H9 (cell line): ENCODE results near the gene PRF1. TPM values are rescaled to one million over a fixed set of nuclear protein-coding genes. Genes with fewer than 3 reads are reported as not detected.

ENCODE experiments used
- DNase-seq: peaks from one replicate; pipeline ENCODE4 v3.0.0-alpha.2; 2017
- H2AFZ ChIP-seq: one replicate; pipeline ENCODE4 v1.6.1; 2013; ENCODE audit warnings: mild to moderate bottlenecking, low read length, control low read depth, moderate library complexity
- H2AK5ac ChIP-seq: 2 replicates; pipeline ENCODE4 v1.6.1; 2013; ENCODE audit warnings: low read length, control low read depth, mixed read lengths; ENCODE audit not compliant: insufficient read length
- H2BK120ac ChIP-seq: one replicate; pipeline ENCODE4 v1.6.1; 2013; ENCODE audit warnings: low read depth, mild to moderate bottlenecking, low read length, control low read depth, inconsistent platforms; ENCODE audit not compliant: poor library complexity, severe bottlenecking
- H2BK12ac ChIP-seq: 2 replicates; pipeline ENCODE4 v1.6.1; 2013; ENCODE audit warnings: low read length, control low read depth, mixed read lengths, low read depth; ENCODE audit not compliant: insufficient read length
- H2BK15ac ChIP-seq: 2 replicates; pipeline ENCODE4 v1.6.1; 2013; ENCODE audit warnings: low read depth, low read length, control low read depth
- H2BK20ac ChIP-seq: one replicate; pipeline ENCODE4 v1.6.1; 2013; ENCODE audit warnings: low read depth, mild to moderate bottlenecking, low read length, control low read depth, inconsistent platforms; ENCODE audit not compliant: poor library complexity, severe bottlenecking
- H2BK5ac ChIP-seq: 2 replicates; pipeline ENCODE4 v1.6.1; 2013; ENCODE audit warnings: low read length, control low read depth, mixed read lengths; ENCODE audit not compliant: insufficient read length
- H3K14ac ChIP-seq: 2 replicates; pipeline ENCODE4 v1.6.1; 2013; ENCODE audit warnings: low read length, control low read depth; ENCODE audit not compliant: insufficient read depth
- H3K18ac ChIP-seq: 2 replicates; pipeline ENCODE4 v1.6.1; 2013; ENCODE audit warnings: low read depth, mild to moderate bottlenecking, mixed read lengths, low read length, control low read depth; ENCODE audit not compliant: insufficient read length
- H3K23ac ChIP-seq: 2 replicates; pipeline ENCODE4 v1.6.1; 2013; ENCODE audit warnings: low read length, control low read depth, mixed read lengths, low read depth; ENCODE audit not compliant: insufficient read length
- H3K23me2 ChIP-seq: 2 replicates; pipeline ENCODE4 v1.6.1; 2013; ENCODE audit warnings: low read depth, mild to moderate bottlenecking, mixed read lengths, low read length, control low read depth; ENCODE audit not compliant: insufficient read length, poor library complexity, severe bottlenecking
- H3K27ac ChIP-seq: 2 replicates; pipeline ENCODE4 v1.5.1; 2013; ENCODE audit warnings: low read length, control low read depth, mixed read lengths, low read depth; ENCODE audit not compliant: insufficient read length
- H3K27me3 ChIP-seq: 2 replicates; pipeline ENCODE4 v1.6.1; 2013; ENCODE audit warnings: low read length, control low read depth, inconsistent platforms; ENCODE audit not compliant: insufficient read depth
- H3K4ac ChIP-seq: 2 replicates; pipeline ENCODE4 v1.6.1; 2013; ENCODE audit warnings: low read depth, mild to moderate bottlenecking, control low read depth, inconsistent platforms, low read length, moderate library complexity
- H3K4me1 ChIP-seq: 2 replicates; pipeline ENCODE4 v1.6.1; 2013; ENCODE audit warnings: low read length, control low read depth, inconsistent platforms; ENCODE audit not compliant: insufficient read depth
- H3K4me2 ChIP-seq: 2 replicates; pipeline ENCODE4 v1.6.1; 2013; ENCODE audit warnings: low read length, control low read depth, mixed read lengths; ENCODE audit not compliant: insufficient read length, insufficient read depth
- H3K56ac ChIP-seq: 2 replicates; pipeline ENCODE4 v1.6.1; 2013; ENCODE audit warnings: low read depth, mild to moderate bottlenecking, mixed read lengths, low read length, control low read depth; ENCODE audit not compliant: insufficient read length
- H3K79me1 ChIP-seq: 2 replicates; pipeline ENCODE4 v1.6.1; 2013; ENCODE audit warnings: low read depth, mild to moderate bottlenecking, moderate library complexity, low read length, control low read depth, inconsistent platforms; ENCODE audit not compliant: insufficient read depth, poor library complexity, severe bottlenecking
- H3K79me2 ChIP-seq: 2 replicates; pipeline ENCODE4 v1.6.1; 2013; ENCODE audit warnings: low read length, control low read depth, inconsistent platforms; ENCODE audit not compliant: insufficient read depth
- H3K9ac ChIP-seq: 2 replicates; pipeline ENCODE4 v1.6.1; 2013; ENCODE audit warnings: low read length, control low read depth, mixed read lengths; ENCODE audit not compliant: insufficient read length; ENCODE audit errors: extremely low read depth
- H3K9me3 ChIP-seq: one replicate; pipeline ENCODE4 v1.6.1; 2013; ENCODE audit warnings: low read depth, low read length, inconsistent platforms; ENCODE audit not compliant: control insufficient read depth
- H3T11ph ChIP-seq: one replicate; pipeline ENCODE4 v1.6.1; 2013; ENCODE audit warnings: mild to moderate bottlenecking, low read length, control low read depth, inconsistent platforms
- H4K20me1 ChIP-seq: one replicate; pipeline ENCODE4 v1.6.1; 2013; ENCODE audit not compliant: control insufficient read depth, insufficient read length, insufficient read depth
- H4K5ac ChIP-seq: 2 replicates; pipeline ENCODE4 v1.6.1; 2013; ENCODE audit warnings: low read depth, mild to moderate bottlenecking, mixed read lengths, low read length, control low read depth; ENCODE audit not compliant: insufficient read length
- H4K8ac ChIP-seq: replicated peaks from 2 replicates; pipeline ENCODE4 v1.6.1; 2013; ENCODE audit warnings: low read length, control low read depth, mixed read lengths, low read depth; ENCODE audit not compliant: insufficient read length
- H4K91ac ChIP-seq: 2 replicates; pipeline ENCODE4 v1.6.1; 2013; ENCODE audit warnings: low read depth, mild to moderate bottlenecking, moderate library complexity, mixed read lengths, low read length, control low read depth; ENCODE audit not compliant: insufficient read length
- H3K27ac Mint-ChIP-seq, 3 experiments: 2 replicates in 2 of 3; 3 replicates in 1 of 3; pipeline ENCODE4 v1.8.0; 2020 to 2021; ENCODE audit warnings: mixed read lengths in 3 of 3, mild to moderate bottlenecking in 1 of 3, moderate library complexity in 1 of 3
- H3K27me3 Mint-ChIP-seq: 2 replicates; pipeline ENCODE4 v1.8.0; 2021; ENCODE audit warnings: low read depth, mild to moderate bottlenecking, moderate library complexity, mixed read lengths
- H3K36me3 Mint-ChIP-seq, 3 experiments: 2 replicates in 2 of 3; 3 replicates in 1 of 3; pipeline ENCODE4 v1.8.0; 2020 to 2021; ENCODE audit warnings: low read depth in 3 of 3, mixed read lengths in 3 of 3; ENCODE audit not compliant: insufficient read depth in 1 of 3
- H3K4me1 Mint-ChIP-seq, 2 experiments: 2 replicates each; pipeline ENCODE4 v1.8.0; 2020; ENCODE audit warnings: mixed read lengths in 2 of 2
- H3K4me3 Mint-ChIP-seq, 2 experiments: 2 replicates in 1 of 2; 3 replicates in 1 of 2; pipeline ENCODE4 v1.8.0; 2020 to 2021; ENCODE audit warnings: mild to moderate bottlenecking in 2 of 2, mixed read lengths in 2 of 2, moderate library complexity in 1 of 2
- H3K9me3 Mint-ChIP-seq, 2 experiments: 2 replicates in 1 of 2; 3 replicates in 1 of 2; pipeline ENCODE4 v1.8.0; 2020; ENCODE audit warnings: mild to moderate bottlenecking in 2 of 2, mixed read lengths in 2 of 2, moderate library complexity in 1 of 2
- WGBS: extraction: QIAGEN DNeasy Blood & Tissue Kit; methylation state at CpG from one replicate; pipeline ENCODE4 v1.1.7; 2013; ENCODE audit warnings: missing lambda C conversion rate, low lambda C conversion rate, mixed read lengths; ENCODE audit not compliant: insufficient read length; ENCODE audit errors: extremely low coverage; 5-methylcytosine and 5-hydroxymethylcytosine counted together
- total RNA-seq: library from RNA; stranded (reverse); gene quantifications from 2 replicates; pipeline ENCODE4 v1.2.1, GENCODE V29; 2021
- TF ChIP-seq, protein P1 (sequence below): fragments of 200-600 bp; sonication (generic); conservative IDR thresholded peaks from 3 replicates; pipeline ENCODE4 v1.8.0; 2021; ENCODE audit warnings: antibody characterized with exemption, mild to moderate bottlenecking

PRF1 gene
- total RNA-seq, 1 experiment from 2014 or later, result not detected

- no peaks in the 10 kb centered on the region for H3K79me2 ChIP-seq
- H2BK15ac ChIP-seq, result no peak overlapping the region
- H2AFZ ChIP-seq, result no peak overlapping the region
- no peak overlapping the region for H3K27ac Mint-ChIP-seq
- peaks cover 7% of the 10 kb centered on the region for H3K9me3 ChIP-seq
- H3K4me1 ChIP-seq, result peaks cover 7% of the 10 kb centered on the region
- H4K8ac ChIP-seq, result no peak overlapping the region
- no peak overlapping the region for H2BK120ac ChIP-seq
- H3K23me2 ChIP-seq, result no peaks in the 10 kb centered on the region
- no peaks in the 10 kb centered on the region for H3K79me1 ChIP-seq
- no peaks in the 10 kb centered on the region for H4K20me1 ChIP-seq
- no peak overlapping the region for H3K23ac ChIP-seq
- WGBS, result no CpG with 5 or more reads among the region's 4 CpGs
- no peak for DNase-seq
- no peaks in the 10 kb centered on the region for H3K27me3 ChIP-seq
- H3K27ac ChIP-seq, result no peak overlapping the region
- no peak overlapping the region for H2BK5ac ChIP-seq
- no peak overlapping the region for H3K4me3 Mint-ChIP-seq
- no peak overlapping the region for H3K18ac ChIP-seq
- peaks cover 12 to 24% (median 21%) of the 10 kb centered on the region in 3 experiments for H3K36me3 Mint-ChIP-seq
- TF ChIP-seq, protein P1, sequence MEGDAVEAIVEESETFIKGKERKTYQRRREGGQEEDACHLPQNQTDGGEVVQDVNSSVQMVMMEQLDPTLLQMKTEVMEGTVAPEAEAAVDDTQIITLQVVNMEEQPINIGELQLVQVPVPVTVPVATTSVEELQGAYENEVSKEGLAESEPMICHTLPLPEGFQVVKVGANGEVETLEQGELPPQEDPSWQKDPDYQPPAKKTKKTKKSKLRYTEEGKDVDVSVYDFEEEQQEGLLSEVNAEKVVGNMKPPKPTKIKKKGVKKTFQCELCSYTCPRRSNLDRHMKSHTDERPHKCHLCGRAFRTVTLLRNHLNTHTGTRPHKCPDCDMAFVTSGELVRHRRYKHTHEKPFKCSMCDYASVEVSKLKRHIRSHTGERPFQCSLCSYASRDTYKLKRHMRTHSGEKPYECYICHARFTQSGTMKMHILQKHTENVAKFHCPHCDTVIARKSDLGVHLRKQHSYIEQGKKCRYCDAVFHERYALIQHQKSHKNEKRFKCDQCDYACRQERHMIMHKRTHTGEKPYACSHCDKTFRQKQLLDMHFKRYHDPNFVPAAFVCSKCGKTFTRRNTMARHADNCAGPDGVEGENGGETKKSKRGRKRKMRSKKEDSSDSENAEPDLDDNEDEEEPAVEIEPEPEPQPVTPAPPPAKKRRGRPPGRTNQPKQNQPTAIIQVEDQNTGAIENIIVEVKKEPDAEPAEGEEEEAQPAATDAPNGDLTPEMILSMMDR, result peak; percentile 74
- H3K27me3 Mint-ChIP-seq, result no peaks in the 10 kb centered on the region
- peaks cover 22 to 24% of the 10 kb centered on the region in 2 experiments for H3K9me3 Mint-ChIP-seq
- H2BK12ac ChIP-seq, result no peak overlapping the region
- peaks cover 22 to 28% of the 10 kb centered on the region in 2 experiments for H3K4me1 Mint-ChIP-seq
- H2BK20ac ChIP-seq, result no peak overlapping the region
- no peak overlapping the region for H3K9ac ChIP-seq
- H4K5ac ChIP-seq, result no peak overlapping the region
- H3K4ac ChIP-seq, result no peak overlapping the region
- no peak overlapping the region for H3K4me2 ChIP-seq
- no peak overlapping the region for H4K91ac ChIP-seq
- no peak overlapping the region for H3K14ac ChIP-seq
- H3K56ac ChIP-seq, result no peak overlapping the region
- H2AK5ac ChIP-seq, result no peak overlapping the region
- no peak overlapping the region for H3T11ph ChIP-seq
Observed at GRCh38 chr10:70619271-70620019, 16.9 kb upstream of the PRF1 start.
